ENCODE data around the gene UMAD1.

The UMAD1 gene

DNA sequence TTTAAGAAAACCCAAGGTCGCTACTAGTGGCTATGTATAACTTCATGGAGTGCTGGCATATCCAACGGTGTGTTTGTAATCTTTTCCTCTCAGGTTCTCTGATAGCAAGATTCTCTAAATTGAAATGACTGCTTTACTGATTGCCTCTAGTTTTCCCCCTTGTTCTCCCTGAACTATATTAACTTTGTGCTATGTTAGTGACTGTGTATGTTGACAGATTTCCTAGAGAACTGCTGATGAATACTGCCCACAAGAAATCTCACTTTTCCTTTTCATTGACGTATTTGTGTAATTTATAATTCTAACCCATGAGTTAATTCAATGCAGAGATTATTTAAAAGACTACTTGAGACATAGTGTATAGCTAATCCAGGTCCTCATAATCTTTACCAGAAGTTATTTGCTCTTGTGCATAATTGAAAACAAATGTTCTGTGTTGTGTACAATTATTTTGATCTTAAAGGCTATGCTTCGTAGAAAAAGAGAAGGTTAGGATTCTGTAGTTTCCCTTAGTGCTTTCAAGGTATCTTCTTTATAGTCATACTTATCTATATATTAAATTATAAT, 257.5 kb downstream of the UMAD1 start:
- no peak for DNase-seq

DNA sequence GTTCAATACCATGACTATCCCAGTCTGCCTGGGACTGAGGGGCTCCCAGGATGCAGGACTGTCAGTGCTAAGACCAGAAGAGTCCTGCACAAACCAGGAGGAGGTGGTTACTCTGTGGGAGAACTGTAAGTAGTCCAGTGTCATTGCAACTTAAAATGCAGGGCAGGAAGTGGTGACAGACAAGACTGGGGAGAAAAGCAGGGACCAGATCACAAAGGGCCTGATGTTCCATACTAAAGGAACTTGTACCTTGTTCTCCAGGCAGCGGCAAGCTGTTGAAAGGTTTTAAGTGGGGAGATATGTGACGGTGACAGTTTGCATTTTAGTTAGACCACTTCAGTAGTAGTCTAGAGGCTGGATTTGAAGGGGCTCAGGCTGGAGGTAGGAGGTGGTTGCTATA, 262.3 kb downstream of the UMAD1 start:
- DNase-seq, result no peak

DNA sequence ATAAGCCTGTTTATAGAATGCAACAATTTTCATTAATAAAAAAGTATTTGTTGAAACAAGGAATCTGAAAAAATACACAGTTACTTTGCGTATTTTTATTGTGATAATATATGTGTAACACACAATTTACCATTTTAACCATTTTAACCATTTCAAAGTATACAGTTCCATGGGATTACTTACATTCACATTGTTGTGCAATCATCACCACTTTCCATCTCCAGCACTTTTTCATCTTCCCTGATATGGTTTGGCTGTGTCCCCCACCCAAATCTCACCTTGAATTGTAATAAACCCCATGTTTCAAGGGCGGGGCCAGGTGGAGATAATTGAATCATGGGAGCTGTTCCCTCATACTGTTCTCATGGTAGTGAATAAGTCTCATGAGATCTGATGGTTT, 266.8 kb downstream of the UMAD1 start:
- no peak for DNase-seq

DNA sequence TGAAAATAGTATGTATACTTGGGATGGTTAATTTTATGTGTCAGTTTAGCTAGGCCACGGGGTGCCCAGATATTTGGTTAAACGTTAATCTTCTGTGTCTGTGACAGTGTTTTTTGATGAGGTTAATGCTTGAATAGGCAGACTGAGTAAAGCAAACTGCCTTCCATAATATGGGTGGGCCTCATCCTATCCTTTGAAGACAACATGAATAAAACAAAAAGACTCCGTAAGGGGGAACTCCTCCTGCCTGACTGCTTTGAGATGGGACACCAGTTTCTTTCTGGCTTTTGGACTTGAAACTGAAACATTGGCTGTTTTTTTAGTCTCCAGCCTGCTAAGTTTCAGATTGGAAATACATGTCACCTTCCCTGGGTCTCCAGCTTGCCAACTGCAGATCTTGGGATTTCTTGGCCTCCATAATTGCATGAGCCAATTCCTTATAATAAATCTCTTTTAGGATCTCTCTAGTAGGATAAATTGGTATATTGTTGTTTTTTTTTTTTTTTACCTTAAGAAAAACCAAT, 268.1 kb downstream of the UMAD1 start:
- no peak for DNase-seq

DNA sequence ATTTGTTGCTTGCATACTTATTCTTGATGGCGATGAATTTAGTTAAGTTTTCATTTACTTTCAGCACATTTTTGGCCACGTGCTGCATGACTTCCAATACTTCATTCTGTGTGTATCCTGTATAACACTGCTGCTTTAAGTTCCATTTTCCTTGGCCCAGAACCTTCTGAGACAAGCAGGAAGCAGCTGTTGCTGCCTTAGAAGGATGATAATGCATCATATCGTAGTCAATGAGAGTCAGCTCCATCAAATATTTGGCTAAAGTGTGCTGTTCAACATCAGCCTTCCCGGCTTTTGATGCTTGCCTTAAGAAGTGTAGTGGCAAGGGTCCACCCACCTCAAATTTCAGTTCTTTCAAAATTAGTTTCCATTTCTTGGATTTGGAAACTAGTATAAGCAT, 268.8 kb downstream of the UMAD1 start:
- DNase-seq, result no peak

DNA sequence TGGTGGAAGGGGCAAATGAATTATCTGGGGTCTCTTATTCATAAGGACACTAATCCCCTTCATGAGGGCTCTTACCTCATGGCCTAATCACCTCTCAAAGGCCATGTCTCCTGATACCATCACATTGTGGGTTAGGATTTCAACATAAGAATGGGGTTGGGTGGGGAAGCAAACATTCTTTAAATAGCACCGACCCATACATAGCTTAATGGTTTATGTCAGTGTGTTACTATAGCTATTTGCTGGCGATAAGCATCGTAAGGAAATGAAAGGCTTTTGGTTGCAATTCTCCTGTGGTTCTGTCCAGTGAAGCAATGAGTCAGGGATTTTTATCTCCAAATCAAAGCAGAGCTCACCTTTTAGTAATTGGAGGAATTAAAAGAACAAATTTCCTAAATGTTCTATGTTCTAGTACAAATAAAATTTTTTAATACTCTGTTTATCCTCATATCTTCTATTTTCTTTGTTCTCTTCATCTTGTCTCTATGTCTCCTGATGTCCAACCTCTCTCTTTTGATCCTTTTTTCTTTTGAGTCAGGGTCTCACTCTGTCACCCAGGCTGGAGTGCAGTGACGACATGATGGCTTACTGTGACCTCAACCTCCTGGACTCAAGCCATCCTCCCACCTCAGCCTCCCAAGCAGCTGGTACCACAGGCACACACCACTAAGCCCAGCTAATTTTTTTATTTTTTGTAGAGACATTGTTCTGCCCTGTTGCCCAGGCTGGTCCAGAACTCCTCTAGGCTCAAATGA, 271.0 kb downstream of the UMAD1 start:
- no peak for DNase-seq

DNA sequence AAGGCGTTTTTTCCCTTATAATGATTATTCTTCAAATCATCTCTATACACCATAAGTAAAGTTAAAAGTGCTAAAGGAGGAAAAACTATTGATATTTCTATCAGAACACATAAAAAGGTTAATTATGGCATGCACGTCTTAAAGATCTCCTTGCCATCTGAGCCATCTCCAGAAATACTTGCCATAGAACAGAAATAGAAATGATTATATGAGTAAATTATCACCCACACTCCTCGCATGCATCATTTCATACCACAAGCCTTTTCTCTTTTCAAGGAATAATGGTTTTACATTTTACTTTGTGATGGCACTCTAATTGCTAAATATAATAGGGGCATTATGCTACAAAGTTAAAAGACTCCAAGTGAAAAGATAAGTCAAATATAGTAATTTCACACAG, 272.4 kb downstream of the UMAD1 start:
- no peak for DNase-seq

DNA sequence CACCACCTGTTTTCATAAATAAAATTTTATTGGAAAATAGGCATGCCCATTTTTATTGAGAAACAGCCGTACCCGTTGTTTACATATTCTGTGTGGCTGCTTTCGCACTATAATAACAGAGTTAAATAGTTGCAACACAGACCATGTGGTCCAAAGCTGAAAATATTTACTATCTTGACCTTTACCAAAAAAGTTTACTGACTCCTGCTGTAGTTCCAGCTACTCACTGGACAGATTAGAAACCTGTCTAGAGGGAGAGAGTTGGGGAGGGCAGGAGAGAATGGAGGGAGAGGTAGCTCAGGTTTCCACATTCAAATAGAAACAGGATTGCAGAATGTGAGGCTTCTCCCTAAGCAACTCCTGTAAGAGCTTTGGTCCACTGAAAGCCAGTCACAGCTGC, 273.0 kb downstream of the UMAD1 start:
- no peak for DNase-seq

DNA sequence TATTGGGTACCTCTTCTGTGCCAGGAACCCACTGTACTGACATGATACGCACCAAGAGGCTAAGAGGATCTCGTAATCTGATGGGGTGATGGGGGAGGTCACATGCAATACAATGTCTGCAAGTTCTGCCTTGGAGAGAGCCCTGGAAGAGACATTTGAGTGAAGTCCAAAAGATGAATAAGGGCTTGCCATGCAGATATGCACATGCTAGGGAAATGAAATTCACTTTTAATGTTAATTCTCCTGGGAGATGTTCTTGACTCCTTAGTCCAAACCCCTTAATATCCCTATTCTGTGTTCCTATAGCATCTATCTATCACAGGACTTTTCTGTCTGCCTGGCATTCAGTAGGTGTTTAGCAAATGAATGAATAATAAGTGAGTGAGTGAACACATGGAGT, 274.0 kb downstream of the UMAD1 start:
- DNase-seq, result no peak

DNA sequence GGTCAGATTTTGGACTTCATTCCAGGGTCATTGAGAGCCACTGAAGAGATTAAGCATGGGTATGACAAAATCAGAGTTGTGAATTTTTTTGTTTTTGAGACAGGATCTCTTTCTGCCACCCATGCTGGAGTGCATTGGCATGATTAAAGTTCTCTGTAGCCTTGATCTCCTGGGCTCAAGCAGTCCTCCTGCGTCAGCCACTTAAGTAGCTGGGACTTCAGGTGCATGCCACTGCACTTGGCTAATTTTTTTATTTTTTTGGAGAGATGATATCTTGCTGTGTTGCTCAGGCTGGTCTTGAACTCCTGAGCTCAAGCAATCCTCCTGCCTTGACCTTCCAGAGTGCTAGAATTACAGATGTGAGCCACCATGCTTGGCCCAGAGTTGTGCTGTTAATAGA, 275.5 kb downstream of the UMAD1 start:
- DNase-seq, result no peak

DNA sequence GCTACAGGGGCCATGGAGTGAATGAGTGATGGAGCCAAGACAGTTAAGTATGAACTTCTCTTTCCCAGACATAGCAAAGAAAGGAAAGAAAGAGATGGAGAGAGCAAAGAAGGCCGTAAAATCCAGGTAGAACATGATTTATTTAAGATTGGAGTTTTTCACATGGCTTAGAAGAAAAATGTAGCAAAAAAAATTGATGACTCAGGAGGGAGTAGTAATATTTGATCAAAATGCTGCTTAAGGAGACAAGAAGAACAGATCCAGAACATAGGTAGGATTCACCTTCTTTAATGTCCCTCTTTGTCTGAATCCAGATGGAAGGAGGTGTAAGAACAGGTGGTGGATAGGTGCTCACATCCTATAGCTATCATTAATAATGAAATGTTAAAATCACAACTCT, 277.0 kb downstream of the UMAD1 start:
- no peak for DNase-seq

DNA sequence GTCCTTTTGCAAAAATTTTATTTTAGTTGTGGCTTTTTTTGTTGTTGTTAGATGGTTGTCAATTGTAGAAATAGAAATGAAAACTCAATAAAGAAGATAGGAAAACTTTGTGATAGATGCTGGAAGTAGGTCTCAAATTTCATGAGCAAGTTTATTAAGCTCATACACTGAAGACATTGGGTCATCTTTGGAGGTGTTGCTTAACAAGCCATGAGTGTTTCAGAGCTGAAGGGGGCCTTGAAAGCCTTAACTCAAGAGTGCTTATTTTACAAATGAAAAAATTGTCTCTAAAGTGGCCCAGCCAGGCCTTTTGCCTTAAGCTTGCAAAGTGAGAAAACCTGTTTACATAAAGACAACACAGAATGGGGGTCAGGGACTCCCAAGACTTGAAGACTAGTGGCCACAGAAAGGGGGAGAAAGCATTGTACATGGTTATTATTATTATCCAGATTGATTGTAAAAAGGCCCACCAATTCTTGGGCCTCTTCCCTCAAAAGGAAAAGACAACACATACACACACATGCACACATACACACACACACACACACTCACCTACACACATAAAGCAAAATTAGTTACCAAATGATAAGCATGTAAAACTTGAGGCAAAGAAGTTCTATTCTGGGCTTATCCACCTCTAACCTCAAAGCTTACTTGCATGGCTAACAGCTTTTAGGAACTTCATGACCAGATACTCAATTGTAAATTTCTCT, 278.3 kb downstream of the UMAD1 start:
- no peak for DNase-seq

DNA sequence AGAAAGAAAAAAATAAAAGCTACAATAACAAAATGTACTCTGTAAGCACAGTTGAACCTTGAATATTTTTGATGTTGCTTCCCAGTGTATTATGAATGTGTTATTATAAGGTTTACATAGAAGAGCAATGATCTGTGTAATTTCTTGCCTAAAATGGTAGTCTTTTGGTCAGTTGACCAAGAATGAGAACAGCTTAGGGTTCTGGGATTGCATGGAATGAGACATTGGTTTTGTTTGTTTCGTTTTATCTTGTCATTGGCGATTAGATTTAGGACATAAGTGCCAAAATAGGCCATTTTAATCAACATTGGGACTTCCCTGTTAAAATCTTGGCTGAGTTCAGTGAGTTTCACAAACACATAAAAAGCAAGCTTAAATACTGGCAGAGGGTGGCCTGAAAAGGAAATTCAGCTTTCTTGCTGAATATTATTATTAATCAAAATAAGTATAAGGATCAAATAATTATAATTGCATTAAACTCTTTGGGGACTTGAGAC, 278.9 kb downstream of the UMAD1 start:
- no peak for DNase-seq

DNA sequence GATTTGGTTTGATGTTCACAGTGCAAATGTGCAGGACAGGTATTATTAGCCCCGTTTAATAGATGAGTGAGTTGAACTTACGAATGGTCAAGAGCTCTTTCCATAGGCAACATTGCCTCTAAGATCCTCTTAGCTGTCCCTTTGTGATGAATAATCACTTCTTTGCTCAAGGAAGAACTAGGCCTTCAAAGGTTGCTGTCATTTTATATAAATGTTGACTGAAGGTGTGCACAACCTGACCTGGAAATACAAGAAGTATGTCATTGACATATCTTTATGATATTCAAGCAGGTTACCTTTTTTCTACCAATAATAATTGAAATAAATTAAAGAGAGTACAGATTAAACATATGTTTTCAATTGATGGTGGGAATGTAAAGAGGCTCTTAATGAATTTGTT, 279.5 kb downstream of the UMAD1 start:
- DNase-seq, result no peak

DNA sequence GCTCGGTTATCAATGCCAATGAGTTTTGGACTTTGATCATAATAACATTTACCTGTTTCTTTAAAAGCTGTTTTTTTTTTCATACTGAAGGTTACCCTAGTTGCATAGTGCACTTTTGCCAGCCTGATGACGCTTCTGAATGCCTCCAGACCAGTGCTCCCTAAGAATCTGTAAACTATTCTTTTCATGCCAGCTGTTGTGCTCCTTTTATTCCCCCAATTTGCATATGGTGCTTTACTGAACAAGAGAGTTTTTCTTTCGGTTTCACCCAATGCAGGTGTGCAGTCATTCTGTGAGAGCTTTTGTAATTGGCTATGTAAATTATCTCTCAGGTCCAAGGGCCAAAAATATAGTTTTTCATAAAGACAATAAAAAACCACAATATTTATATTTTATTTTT, 279.9 kb downstream of the UMAD1 start:
- DNase-seq, result no peak

DNA sequence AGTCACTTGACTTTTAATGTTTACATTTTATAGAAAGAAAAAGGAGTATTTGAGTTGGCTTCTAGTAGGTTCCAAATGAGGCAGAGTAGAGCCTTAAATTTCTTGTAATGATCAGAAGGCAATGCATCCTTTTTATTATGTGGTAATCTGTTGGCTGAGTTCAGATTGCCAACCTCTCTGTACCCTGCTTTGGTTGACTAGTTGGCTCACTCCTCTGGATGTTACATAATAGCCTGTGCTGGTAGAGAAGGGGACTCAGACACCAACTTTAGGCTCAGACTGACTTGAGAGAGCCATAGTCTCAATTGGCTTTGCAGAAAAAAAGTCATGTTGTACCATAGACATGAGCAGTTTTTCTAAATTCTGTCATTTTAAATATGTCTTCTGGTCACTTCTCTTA, 281.3 kb downstream of the UMAD1 start:
- DNase-seq, result no peak

DNA sequence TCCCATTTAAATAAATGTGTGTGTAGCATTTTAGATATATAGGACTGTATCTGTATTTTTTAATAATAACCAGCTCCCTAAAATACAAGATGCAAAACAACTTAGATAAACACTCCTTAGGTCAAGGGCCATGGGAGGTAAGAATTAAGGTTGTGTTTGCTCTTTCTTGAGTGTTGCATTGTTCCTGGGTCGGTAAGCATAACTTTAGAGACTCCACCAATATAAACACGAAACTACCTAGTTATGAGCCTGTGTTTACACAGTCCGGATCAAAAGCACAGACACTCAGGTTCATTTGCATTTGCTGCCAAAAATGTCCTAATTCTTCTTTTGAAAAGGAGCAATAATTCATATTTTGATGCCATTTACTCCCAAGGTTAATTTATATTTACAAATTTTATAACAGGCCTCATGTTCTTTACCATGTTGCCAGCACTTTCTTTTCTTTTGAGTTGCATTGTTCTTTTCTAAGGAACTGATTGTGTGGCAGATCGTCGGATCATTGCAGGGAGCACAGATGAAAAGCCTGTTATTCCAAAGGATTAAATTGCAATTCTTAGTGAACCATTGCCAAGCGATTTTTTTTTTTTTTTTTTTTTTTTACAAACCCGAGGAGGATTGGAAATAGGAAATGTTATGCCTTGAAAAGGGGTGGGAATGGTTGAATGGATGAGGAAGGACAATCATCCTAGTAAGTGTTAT, 282.3 kb downstream of the UMAD1 start:
- no peak for DNase-seq

DNA sequence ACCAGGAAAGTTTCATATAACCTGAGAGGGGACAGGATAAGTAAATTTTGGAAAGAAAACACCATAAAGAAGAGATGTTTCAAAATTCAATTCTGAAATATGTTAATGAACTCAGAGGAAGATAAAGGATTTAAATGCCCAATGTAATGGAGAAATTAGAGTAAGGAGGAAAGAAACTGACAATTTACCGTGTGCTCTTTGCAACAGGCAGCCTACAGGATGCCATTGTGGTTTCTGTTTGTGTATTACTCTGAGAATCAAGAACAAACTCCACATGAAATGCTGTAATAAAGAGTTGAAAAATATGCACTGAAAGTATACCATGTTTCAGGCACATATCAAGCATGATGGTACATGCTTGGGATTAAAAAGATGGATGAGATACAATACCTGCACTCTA, 283.3 kb downstream of the UMAD1 start:
- DNase-seq, result no peak

DNA sequence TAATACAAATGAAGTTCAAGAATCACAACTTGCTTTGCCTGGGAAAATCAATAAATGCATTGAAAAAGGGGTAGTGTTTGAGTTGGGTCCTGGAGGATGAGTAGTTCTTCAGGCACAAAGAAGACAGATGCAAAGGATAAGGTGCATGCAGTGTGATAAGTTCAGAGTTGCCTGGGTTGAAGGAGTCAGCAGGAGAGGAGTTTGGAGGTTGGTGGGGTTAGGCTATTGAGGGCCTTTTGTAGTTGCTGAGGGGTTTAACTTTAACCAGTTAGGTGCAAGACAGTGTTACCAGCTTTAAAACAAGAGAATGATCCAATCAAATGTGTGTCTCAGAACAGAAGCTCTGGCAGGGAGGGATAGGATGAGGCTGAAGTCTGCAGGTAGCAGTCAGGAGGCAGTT, 283.8 kb downstream of the UMAD1 start:
- DNase-seq, result no peak
